Measurements from ENCODE around the gene CABP4.

Gene CABP4

GRCh38 chr11:67500484-67500821 is 45.3 kb downstream of the CABP4 start:
- no peak for DNase-seq

- no peak for DNase-seq
Measured at GRCh38 chr11:67500831-67501715, 45.9 kb downstream of the CABP4 start.

- no peak for DNase-seq
Measured at GRCh38 chr11:67501854-67502253, 46.7 kb downstream of the CABP4 start.

- DNase-seq, result no peak
Measured at GRCh38 chr11:67502328-67502979, 47.3 kb downstream of the CABP4 start.

- no peak for DNase-seq
Measured at GRCh38 chr11:67503119-67504004, 48.2 kb downstream of the CABP4 start.

- no peak for DNase-seq
Measured at GRCh38 chr11:67504005-67504949, 49.1 kb downstream of the CABP4 start.

GRCh38 chr11:67504950-67505581 is 49.9 kb downstream of the CABP4 start, which contains the start of gene PITPNM1:
Gene PITPNM1 (minus strand): TSS chr11:67505363. CDS start chr11:67504180, 1,183 bp downstream.
- peak; percentile 12 for DNase-seq

- peak; percentile 39 for DNase-seq
Measured at GRCh38 chr11:67505605-67506396, 50.6 kb downstream of the CABP4 start.

- DNase-seq, result no peak
Measured at GRCh38 chr11:67506426-67507051, 51.4 kb downstream of the CABP4 start.

GRCh38 chr11:67507242-67507863 is 52.2 kb downstream of the CABP4 start:
- no peak for DNase-seq

GRCh38 chr11:67507864-67508485 is 52.8 kb downstream of the CABP4 start, which contains the start of gene CDK2AP2:
Gene CDK2AP2 (minus strand): TSS chr11:67508162. CDS start chr11:67508082, 80 bp downstream.
- DNase-seq, result peak; percentile 95

- peak; percentile 96 for DNase-seq
Measured at GRCh38 chr11:67508486-67509121, 53.5 kb downstream of the CABP4 start.

- no peak for DNase-seq
Measured at GRCh38 chr11:67510023-67510345, 54.8 kb downstream of the CABP4 start.
